ENCODE measurements around the gene FGF1. TPM values are rescaled to one million over a fixed set of nuclear protein-coding genes. Genes with fewer than 3 reads are reported as not detected.

FGF1 gene
- total RNA-seq, 3 donors from 2014 or later (not counting 1 experiment from before 2014, with no cell fraction given) = not detected

- H3K4me1 ChIP-seq (ENCODE audit: control insufficient read depth, insufficient read depth, low read length) = no peaks in the 10 kb centered on the region
- peaks cover 7 to 8% of the 10 kb centered on the region in 2 donors for H3K27me3 Mint-ChIP-seq (ENCODE audit: low read depth in 2 of 2)
- H3K4me1 Mint-ChIP-seq = no peaks in the 10 kb centered on the region
- no peak for DNase-seq
- no peaks in the 10 kb centered on the region for H3K9me3 ChIP-seq (ENCODE audit: control insufficient read depth, insufficient read depth, low read length)
- no peak overlapping the region for H3K4me3 Mint-ChIP-seq
- H3K27ac Mint-ChIP-seq = no peak overlapping the region
- no peaks in the 10 kb centered on the region for H3K9me3 Mint-ChIP-seq
- no peak for TF ChIP-seq CTCF (IDR thresholded peaks at IDR 0.05)
- intact Hi-C loops (cut with micrococcal nuclease) = no loop called here
- no peak overlapping the region for H3K27ac ChIP-seq (ENCODE audit: low read length)
- no peak for ATAC-seq
- H3K4me3 ChIP-seq (ENCODE audit: low read length) = no peak overlapping the region
- H3K36me3 Mint-ChIP-seq = no peaks in the 10 kb centered on the region
- H3K36me3 ChIP-seq (ENCODE audit: control insufficient read depth, insufficient read depth, low read length) = no peaks in the 10 kb centered on the region
- WGBS (ENCODE audit: insufficient coverage) = 84% methylated on average over 5 of the region's 6 CpGs
- no peaks in the 10 kb centered on the region for H3K27me3 ChIP-seq (ENCODE audit: control insufficient read depth, insufficient read depth, low read length)
Measured at GRCh38 chr5:142569905-142570304, 116.0 kb downstream of the FGF1 start.

GRCh38 chr5:142568996-142569335 is 116.9 kb downstream of the FGF1 start:
- no peak for DNase-seq
- TF ChIP-seq CTCF (IDR thresholded peaks at IDR 0.05) = no peak
- Mint-ChIP-seq H3K36me3 (no peaks in the 10 kb centered on the region), H3K27ac (no peak overlapping the region), H3K27me3 (ENCODE audit: low read depth in 2 of 2) (peaks cover 5 to 7% of the 10 kb centered on the region in 2 donors), H3K4me1 (no peaks in the 10 kb centered on the region), H3K4me3 (no peak overlapping the region), H3K9me3 (no peaks in the 10 kb centered on the region)
- no peaks in the 10 kb centered on the region for H3K9me3 ChIP-seq (ENCODE audit: control insufficient read depth, insufficient read depth, low read length)
- H3K4me1 ChIP-seq (ENCODE audit: control insufficient read depth, insufficient read depth, low read length) = no peaks in the 10 kb centered on the region
- H3K27ac ChIP-seq (ENCODE audit: low read length) = no peak overlapping the region
- H3K4me3 ChIP-seq (ENCODE audit: low read length) = no peak overlapping the region
- no peak for ATAC-seq
- no peaks in the 10 kb centered on the region for H3K27me3 ChIP-seq (ENCODE audit: control insufficient read depth, insufficient read depth, low read length)
- intact Hi-C loops (cut with micrococcal nuclease) = no loop called here
- WGBS (ENCODE audit: insufficient coverage) = 100% methylated on average over 3 of the region's 3 CpGs
- no peaks in the 10 kb centered on the region for H3K36me3 ChIP-seq (ENCODE audit: control insufficient read depth, insufficient read depth, low read length)

- no peak overlapping the region for H3K4me3 ChIP-seq (ENCODE audit: low read length)
- H3K4me1 ChIP-seq (ENCODE audit: control insufficient read depth, insufficient read depth, low read length) = no peaks in the 10 kb centered on the region
- Mint-ChIP-seq H3K4me3 (no peak overlapping the region), H3K27me3 (ENCODE audit: low read depth in 2 of 2) (peaks cover 5 to 7% of the 10 kb centered on the region in 2 donors), H3K4me1 (no peaks in the 10 kb centered on the region), H3K9me3 (no peaks in the 10 kb centered on the region), H3K27ac (no peak overlapping the region), H3K36me3 (no peaks in the 10 kb centered on the region)
- no peak for TF ChIP-seq CTCF (IDR thresholded peaks at IDR 0.05)
- H3K27me3 ChIP-seq (ENCODE audit: control insufficient read depth, insufficient read depth, low read length) = no peaks in the 10 kb centered on the region
- DNase-seq = no peak
- no peaks in the 10 kb centered on the region for H3K36me3 ChIP-seq (ENCODE audit: control insufficient read depth, insufficient read depth, low read length)
- no peaks in the 10 kb centered on the region for H3K9me3 ChIP-seq (ENCODE audit: control insufficient read depth, insufficient read depth, low read length)
- intact Hi-C loops (cut with micrococcal nuclease) = no loop called here
- no peak for ATAC-seq
- no peak overlapping the region for H3K27ac ChIP-seq (ENCODE audit: low read length)
- WGBS (ENCODE audit: insufficient coverage) = 87% methylated on average over 10 of the region's 10 CpGs
Measured at GRCh38 chr5:142568283-142568995, 117.5 kb downstream of the FGF1 start.
